IPS-20b (cell line): ENCODE results near the gene HLCS.

ENCODE experiments used
- H3K27ac ChIP-seq: one replicate; pipeline ENCODE4 v1.5.1; 2013; ENCODE audit warnings: low read length
- H3K27me3 ChIP-seq: 2 replicates; pipeline ENCODE4 v1.6.1; 2013; ENCODE audit warnings: mild to moderate bottlenecking, low read length, inconsistent platforms; ENCODE audit not compliant: insufficient read depth
- H3K36me3 ChIP-seq: 2 replicates; pipeline ENCODE4 v1.6.1; 2013; ENCODE audit warnings: low read depth, mild to moderate bottlenecking, inconsistent platforms, low read length, moderate library complexity; ENCODE audit not compliant: insufficient read depth
- H3K4me1 ChIP-seq: 2 replicates; pipeline ENCODE4 v1.6.1; 2013; ENCODE audit warnings: mild to moderate bottlenecking, control low read depth, inconsistent platforms, low read length, moderate library complexity; ENCODE audit not compliant: insufficient read depth
- H3K4me3 ChIP-seq: 2 replicates; pipeline ENCODE4 v1.5.1; 2013; ENCODE audit warnings: mild to moderate bottlenecking, low read length, inconsistent platforms
- H3K9ac ChIP-seq: 2 replicates; pipeline ENCODE4 v1.6.1; 2013; ENCODE audit warnings: low read depth, mild to moderate bottlenecking, inconsistent platforms, low read length, moderate library complexity
- H3K9me3 ChIP-seq: 2 replicates; pipeline ENCODE4 v1.6.1; 2013; ENCODE audit warnings: mild to moderate bottlenecking, low read depth, low read length, inconsistent platforms; ENCODE audit not compliant: insufficient read depth

Gene HLCS

DNA sequence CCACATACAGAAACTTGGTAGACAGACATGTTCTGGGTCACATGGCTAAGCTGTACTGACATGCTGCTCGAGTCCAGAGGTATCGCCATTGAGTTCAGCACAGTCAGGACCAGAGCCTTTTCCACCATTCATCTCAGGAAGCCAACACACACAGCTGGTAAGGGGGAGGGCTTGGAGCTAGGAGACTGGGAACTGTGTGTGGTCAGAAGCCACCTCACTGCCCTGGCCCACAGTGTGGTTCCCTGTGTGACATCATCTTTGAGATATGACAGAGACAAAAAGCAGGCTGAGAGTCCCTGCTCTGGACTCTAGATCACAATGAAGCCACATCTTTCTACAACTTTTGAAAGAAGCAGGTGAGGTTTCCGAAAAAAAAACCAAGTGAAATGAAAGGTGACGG lies 160.4 kb downstream of the HLCS start:
- no peaks in the 10 kb centered on the region for H3K9me3 ChIP-seq
- no peaks in the 10 kb centered on the region for H3K36me3 ChIP-seq
- H3K9ac ChIP-seq: no peak overlapping the region
- no peak overlapping the region for H3K4me3 ChIP-seq
- no peaks in the 10 kb centered on the region for H3K27me3 ChIP-seq
- H3K27ac ChIP-seq: no peak overlapping the region
- no peaks in the 10 kb centered on the region for H3K4me1 ChIP-seq

DNA sequence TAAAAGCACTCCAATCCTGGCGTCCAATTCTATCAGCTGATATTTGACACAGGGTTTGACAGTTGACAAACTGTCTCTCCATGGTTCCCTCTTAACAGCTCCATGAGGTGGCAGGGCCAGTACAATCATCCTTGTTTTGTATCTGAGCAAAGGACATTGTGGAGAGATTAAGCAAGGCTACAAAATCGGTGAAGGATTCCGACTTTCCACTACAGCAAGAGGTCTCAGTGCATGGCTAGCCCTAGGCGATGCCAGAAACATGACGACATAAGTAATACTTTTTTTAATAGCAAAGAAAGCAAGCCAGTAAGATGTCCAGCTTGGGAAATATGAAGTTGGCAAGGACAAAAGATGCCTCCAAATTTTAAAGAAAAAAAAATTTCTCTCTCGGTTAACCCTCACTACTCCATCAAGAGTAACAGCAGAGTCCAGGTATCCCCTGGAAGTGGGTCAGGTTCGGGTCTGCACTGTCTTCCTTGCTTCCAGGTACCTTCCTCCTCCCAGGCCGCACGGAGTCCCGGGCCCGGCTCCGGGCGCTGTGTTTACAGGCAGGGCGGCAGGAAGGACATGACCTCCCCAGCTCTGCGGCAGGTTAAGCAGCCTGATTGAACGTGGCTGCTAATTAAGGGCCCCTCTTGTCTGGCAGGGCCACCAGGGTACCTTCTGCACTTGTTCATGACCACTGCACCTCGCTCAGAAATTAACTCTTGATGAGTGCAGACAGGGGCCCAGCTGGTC lies 161.4 kb downstream of the HLCS start:
- Histone ChIP-seq H3K4me3 (no peak overlapping the region), H3K4me1 (no peaks in the 10 kb centered on the region), H3K9me3 (no peaks in the 10 kb centered on the region), H3K36me3 (no peaks in the 10 kb centered on the region), H3K27me3 (no peaks in the 10 kb centered on the region), H3K27ac (no peak overlapping the region), H3K9ac (no peak overlapping the region)

DNA sequence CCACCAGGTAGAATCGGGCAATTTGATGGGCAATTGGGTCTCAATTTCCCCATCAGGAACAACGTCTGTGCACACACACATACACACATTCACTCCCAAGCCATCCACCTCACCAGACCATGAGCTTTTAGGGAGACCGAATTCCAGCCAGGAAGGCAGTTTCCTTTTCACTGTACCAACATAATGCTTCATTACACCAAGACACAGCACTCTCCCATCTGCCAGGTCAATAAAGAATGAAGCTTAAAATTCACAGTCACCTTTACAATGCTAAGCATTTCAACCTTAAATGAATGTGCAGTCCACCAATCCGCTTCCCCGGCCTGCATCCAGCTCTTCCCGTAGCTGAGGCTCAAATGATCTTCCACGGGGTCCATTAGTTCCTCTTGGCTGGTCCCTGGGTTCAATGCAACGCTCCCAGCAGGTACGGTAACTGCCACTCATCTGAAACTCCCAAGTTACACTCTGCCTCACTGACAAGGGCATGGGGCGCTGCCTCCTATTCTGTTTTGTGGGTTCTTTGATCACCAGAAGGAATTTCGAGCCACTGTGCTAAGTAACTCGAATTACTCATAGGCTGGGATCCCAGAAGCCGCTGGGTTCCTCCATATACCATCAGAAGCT lies 162.5 kb downstream of the HLCS start:
- no peak overlapping the region for H3K4me3 ChIP-seq
- no peaks in the 10 kb centered on the region for H3K36me3 ChIP-seq
- 0 out of 2 replicates have a peak, but pooled peaks cover 2% of the 10 kb centered on the region for H3K9me3 ChIP-seq
- no peak overlapping the region for H3K27ac ChIP-seq
- H3K27me3 ChIP-seq: no peaks in the 10 kb centered on the region
- H3K4me1 ChIP-seq: no peaks in the 10 kb centered on the region
- H3K9ac ChIP-seq: no peak overlapping the region

DNA sequence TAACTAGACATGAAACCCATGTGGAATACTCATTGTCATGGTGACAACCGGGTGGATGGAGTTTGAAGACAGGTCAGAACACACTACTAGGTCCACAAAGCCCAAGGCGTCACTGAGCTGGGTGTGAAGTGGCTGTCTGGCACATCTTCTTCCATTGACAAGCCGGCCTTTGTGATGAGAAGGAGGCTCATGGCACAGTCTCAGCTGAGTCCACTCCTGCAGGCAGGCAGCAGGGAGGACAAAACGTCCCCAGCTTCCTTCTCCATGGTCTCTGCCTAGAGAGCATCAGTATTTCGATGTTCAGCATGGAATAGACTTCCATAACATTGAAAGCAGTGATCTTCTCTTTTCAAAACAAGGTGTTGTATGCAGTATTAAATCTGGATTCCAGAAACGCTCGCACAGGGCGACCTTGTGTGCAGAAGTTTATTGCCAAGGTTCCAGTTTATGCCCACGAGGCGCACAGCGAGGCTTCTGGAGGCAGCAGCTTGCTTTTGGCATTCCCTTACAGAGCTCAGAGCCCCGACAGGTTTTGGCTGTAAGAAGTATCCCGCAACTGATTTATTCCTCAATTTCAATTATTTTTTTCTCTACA lies 163.3 kb downstream of the HLCS start:
- Histone ChIP-seq H3K27ac (no peak overlapping the region), H3K9me3 (peaks cover 10% of the 10 kb centered on the region; the same call in 1 of the 2 replicates), H3K4me3 (no peak overlapping the region), H3K9ac (no peak overlapping the region), H3K27me3 (no peaks in the 10 kb centered on the region), H3K36me3 (no peaks in the 10 kb centered on the region), H3K4me1 (no peaks in the 10 kb centered on the region)

GRCh38 chr21:36800734-36801133 lies 165.7 kb downstream of the HLCS start:
- no peak overlapping the region for H3K4me3 ChIP-seq
- no peak overlapping the region for H3K27ac ChIP-seq
- H3K9me3 ChIP-seq: peaks cover 16% of the 10 kb centered on the region
- no peaks in the 10 kb centered on the region for H3K4me1 ChIP-seq
- no peaks in the 10 kb centered on the region for H3K36me3 ChIP-seq
- H3K9ac ChIP-seq: no peak overlapping the region
- H3K27me3 ChIP-seq: no peaks in the 10 kb centered on the region

- Histone ChIP-seq H3K27ac (no peak overlapping the region), H3K9ac (no peak overlapping the region), H3K36me3 (no peaks in the 10 kb centered on the region), H3K4me1 (no peaks in the 10 kb centered on the region), H3K9me3 (peaks cover 16% of the 10 kb centered on the region), H3K27me3 (no peaks in the 10 kb centered on the region), H3K4me3 (no peak overlapping the region)
Measured at GRCh38 chr21:36799869-36800268, 166.6 kb downstream of the HLCS start.

DNA sequence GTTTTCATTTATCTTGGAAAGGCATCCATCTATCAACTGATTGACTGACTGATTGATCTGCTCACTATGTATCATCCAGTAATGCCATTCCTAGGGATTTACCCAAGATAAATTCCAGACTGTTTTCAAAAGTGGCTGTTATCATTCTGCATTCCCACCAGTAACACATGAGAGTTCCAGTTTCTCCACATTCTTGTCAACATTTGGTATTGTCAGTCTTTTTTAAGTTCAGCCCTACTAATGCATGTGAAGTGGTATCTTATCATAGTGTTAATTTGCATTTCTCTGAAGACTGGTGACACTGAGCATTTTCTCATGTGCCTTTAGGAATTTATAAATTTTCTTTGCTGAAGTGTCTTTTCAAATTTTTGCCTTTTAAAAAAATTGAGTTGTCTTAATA lies 168.0 kb downstream of the HLCS start:
- Histone ChIP-seq H3K9ac (no peak overlapping the region), H3K4me1 (no peaks in the 10 kb centered on the region), H3K27me3 (no peaks in the 10 kb centered on the region), H3K36me3 (no peaks in the 10 kb centered on the region), H3K27ac (no peak overlapping the region), H3K9me3 (peaks cover 16% of the 10 kb centered on the region), H3K4me3 (no peak overlapping the region)

DNA sequence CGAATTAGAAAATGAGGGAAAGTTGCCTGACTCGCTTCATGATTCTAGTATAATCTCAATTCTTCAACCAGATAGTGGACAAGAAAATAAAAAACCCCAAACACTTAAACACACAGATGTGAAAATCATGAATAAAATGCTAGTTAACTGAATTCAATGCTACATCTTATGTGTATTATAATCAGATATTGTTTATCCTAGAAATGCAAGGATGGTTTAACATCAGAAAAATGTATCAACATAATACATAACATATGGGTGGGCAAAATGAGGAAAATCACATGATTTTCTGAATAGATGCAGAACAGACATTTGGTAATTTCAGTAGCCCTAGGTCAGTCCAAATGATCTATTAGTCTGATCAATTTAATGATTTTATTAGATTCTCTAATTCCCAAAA lies 170.4 kb downstream of the HLCS start:
- no peak overlapping the region for H3K4me3 ChIP-seq
- H3K9ac ChIP-seq: no peak overlapping the region
- no peaks in the 10 kb centered on the region for H3K36me3 ChIP-seq
- H3K27me3 ChIP-seq: no peaks in the 10 kb centered on the region
- no peak overlapping the region for H3K27ac ChIP-seq
- H3K9me3 ChIP-seq: peaks cover 16% of the 10 kb centered on the region
- H3K4me1 ChIP-seq: peaks cover 7% of the 10 kb centered on the region; the same call in 1 of the 2 replicates

DNA sequence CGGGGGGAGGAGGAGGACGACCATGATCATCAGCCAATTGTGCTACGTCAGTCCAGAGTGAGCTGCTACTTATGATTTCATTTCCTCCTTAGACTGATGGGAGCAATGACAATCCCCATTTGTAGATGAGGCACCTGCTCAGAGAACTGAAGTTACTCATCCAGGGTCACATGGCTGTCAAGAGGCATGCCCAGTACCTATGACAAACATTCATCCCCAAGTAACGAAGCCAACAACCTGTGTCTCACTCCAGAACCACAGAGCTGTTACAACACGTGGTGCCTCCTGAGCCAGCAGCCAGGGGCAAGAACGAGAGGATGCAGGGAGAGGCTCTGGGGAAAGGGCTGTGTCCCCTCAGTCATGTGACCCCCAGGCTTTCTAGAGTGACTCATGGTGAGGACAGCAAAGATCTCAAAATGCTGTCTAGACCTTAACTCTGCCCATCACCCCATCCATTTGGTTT lies 173.9 kb downstream of the HLCS start:
- Histone ChIP-seq H3K4me3 (no peak overlapping the region), H3K4me1 (peaks cover 7% of the 10 kb centered on the region; the same call in 1 of the 2 replicates), H3K27ac (no peak overlapping the region), H3K36me3 (no peaks in the 10 kb centered on the region), H3K9ac (no peak overlapping the region), H3K27me3 (no peaks in the 10 kb centered on the region), H3K9me3 (no peaks in the 10 kb centered on the region; the same call in 1 of the 2 replicates)

DNA sequence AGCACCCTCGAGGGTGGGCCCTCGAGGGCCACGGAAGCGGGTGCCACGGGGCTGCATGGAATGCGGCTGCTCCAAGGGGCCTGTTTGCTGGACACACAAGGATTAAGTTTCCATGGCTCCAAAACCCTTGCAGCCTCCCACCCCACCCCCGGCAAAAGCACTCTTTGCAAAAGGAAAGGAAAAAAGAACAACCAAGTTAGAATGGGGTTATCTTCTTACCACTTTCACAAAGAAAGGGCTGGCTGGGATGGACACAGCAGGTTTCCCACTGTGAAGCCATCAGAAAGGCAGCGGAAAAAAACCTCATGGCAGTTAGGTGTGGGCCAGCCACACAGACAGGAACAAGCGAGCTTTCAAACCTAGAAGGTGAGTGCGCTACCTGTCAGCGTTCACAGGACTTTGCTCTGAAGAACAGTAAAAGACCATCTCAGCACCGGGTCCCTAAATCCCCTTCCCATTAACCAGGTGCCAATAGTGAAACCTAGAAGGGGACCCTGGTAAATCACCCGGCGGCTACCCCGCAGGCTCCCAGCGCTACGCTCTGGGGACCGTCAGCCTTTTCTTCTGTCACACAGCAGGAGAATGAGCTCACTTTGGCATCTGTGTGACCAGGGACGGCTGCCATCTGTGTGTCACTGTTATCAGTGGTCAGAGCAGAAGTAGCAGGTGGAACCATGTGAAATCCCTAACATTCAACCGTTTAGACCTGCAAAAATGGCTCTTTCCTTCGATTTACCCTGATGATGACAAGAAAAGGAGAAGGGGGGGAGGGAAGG lies 174.6 kb downstream of the HLCS start:
- no peak overlapping the region for H3K27ac ChIP-seq
- H3K27me3 ChIP-seq: no peaks in the 10 kb centered on the region
- peaks cover 7% of the 10 kb centered on the region; the same call in 1 of the 2 replicates for H3K4me1 ChIP-seq
- no peak overlapping the region for H3K9ac ChIP-seq
- no peak overlapping the region for H3K4me3 ChIP-seq
- H3K9me3 ChIP-seq: no peaks in the 10 kb centered on the region
- H3K36me3 ChIP-seq: no peaks in the 10 kb centered on the region

DNA sequence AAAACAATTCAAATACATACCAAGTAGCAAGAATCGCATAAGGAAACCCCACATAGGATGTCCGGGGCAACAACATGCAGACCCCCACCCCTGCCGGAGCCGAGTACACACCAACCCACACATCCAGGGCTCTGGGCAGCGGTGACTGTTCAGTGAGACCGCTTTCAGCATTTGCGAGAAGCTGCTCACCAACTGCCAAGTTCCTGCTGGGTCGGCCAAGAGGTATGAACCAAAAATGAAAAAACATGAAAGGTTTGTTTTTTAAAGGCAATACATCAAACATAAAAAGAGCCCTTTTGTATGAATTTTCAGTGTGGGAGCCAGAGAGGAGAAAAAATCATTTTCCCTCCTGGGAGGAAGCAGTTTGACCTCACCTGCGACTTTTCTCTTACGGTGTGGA lies 175.3 kb downstream of the HLCS start:
- H3K9ac ChIP-seq: no peak overlapping the region
- H3K9me3 ChIP-seq: no peaks in the 10 kb centered on the region
- no peaks in the 10 kb centered on the region for H3K36me3 ChIP-seq
- no peak overlapping the region for H3K4me3 ChIP-seq
- H3K27ac ChIP-seq: no peak overlapping the region
- H3K4me1 ChIP-seq: peaks cover 7% of the 10 kb centered on the region; the same call in 1 of the 2 replicates
- no peaks in the 10 kb centered on the region for H3K27me3 ChIP-seq
